HG03558 (cell line): Measurements from ENCODE around the gene ZNF486.
"Not testable (repeated sequence)": the region's sequence is repeated elsewhere in the genome, so short reads cannot be mapped to it uniquely, and the experiment has no call there.

Experiments used
- ATAC-seq: cut with Tn5 transposase; IDR thresholded peaks from one replicate; pipeline ENCODE4 v1.9.1; 2021; ENCODE audit warnings: moderate number of reproducible peaks; ENCODE audit not compliant: unreplicated experiment; ENCODE audit errors: extremely low read depth

Gene ZNF486

DNA sequence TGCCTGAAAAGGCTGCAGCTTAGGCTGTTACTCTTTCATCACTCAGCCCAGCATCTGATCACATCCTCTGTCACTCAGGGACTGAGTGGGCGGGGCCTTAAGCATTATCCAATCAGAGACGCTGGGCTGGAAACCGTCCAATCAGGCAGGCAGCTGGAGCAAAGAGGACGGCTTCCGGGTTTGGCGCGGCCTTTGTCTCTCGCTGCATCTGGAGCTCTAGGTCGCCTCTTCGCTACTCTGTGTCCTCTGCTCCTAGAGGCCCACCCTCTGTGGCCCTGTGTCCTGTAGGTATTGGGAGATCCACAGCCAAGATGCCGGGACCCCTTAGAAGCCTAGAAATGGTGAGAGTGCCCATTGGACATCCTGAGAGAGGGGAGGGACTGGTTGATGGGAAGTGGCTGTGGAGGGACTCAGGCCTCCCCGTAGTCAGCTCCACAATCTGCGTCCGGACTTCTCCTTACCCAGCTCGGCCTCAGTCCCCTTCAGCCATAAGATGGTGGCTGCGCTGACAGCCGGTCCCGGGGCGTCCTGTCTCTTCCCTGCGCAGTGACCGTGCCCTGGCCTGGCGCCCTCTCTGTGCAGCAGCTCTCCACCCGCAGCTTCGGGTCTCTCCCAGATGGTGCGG lies at the start of gene ZNF486:
ZNF486 (plus strand) TSS at position 195 of the 625 bp plus-strand sequence; CDS start at position 312, 117 bp downstream.
- ATAC-seq = no peak

DNA sequence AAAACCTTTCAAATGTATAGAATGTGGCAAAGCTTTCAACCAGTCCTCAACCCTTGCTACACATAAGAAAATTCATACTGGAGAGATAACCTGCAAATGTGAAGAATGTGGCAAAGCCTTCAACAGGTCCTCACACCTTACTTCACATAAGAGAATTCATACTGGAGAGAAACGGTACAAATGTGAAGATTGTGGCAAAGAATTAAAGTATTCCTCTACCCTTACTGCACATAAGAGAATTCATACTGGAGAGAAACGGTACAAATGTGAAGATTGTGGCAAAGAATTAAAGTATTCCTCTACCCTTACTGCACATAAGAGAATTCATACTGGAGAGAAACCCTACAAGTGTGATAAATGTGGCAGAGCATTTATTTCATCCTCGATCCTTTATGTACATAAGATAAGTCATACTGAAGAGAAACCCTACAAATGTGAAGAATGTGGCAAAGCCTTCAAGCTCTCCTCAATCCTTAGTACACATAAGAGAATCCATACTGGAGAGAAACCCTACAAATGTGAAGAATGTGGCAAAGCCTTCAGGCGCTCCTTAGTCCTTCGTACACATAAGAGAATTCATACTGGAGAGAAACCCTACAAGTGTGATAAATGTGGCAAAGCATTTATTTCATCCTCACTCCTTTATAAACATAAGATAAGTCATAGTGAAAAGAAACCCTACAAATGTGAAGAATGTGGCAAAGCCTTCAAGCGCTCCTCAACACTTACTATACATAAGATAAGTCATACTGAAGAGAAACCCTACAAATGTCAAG lies 48.8 kb upstream of the ZNF486 start:
- ATAC-seq = not testable (repeated sequence)

DNA sequence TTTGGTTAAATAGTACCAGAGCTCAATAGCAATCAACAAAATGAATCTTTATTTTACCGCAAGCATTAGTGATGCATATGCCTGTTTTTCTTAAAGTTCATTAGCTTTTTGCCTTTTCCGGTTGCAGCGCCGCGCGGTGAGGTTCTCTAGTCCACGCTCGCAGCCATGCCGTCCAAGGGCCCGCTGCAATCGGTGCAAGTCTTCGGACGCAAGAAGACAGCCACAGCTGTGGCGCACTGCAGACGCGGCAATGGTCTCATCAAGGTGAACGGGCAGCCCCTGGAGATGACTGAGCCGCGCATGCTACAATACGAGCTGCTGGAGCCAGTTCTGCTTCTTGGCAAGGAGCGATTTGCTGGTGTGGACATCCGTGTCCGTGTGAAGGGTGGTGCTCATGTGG lies 42.1 kb upstream of the ZNF486 start:
- no peak for ATAC-seq

DNA sequence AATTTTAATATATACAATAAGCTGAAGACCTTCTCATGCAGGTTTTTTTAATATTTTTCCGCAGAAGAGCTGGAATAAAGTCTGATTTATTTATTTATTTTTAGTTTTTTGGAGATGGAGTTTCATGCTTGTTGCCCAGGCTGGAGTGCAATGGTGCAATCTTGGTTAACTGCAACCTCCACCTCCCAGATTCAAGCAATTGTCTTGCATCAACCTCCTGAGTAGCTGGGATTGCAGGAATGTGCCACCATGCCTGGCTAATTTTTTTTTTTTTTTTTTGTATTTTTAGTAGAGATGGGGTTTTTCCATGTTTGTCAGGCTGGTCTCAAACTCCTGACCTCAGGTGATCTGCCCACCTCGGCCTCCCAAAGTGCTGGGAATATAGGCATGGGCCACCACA lies 34.1 kb upstream of the ZNF486 start:
- not testable (repeated sequence) for ATAC-seq

DNA sequence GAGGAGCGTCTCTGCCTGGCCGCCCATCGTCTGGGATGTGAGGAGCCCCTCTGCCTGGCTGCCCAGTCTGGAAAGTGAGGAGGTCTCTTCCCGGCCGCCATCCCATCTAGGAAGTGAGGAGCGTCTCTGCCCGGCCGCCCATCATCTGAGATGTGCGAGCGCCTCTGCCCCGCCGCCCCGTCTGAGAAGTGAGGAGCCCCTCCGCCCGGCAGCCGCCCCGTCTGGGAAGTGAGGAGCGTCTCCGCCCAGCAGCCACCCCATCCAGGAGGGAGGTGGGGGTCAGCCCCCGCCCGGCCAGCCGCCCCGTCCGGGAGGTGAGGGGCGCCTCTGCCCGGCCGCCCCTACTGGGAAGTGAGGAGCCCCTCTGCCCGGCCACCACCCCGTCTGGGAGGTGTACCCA lies 29.3 kb upstream of the ZNF486 start:
- not testable (repeated sequence) for ATAC-seq

DNA sequence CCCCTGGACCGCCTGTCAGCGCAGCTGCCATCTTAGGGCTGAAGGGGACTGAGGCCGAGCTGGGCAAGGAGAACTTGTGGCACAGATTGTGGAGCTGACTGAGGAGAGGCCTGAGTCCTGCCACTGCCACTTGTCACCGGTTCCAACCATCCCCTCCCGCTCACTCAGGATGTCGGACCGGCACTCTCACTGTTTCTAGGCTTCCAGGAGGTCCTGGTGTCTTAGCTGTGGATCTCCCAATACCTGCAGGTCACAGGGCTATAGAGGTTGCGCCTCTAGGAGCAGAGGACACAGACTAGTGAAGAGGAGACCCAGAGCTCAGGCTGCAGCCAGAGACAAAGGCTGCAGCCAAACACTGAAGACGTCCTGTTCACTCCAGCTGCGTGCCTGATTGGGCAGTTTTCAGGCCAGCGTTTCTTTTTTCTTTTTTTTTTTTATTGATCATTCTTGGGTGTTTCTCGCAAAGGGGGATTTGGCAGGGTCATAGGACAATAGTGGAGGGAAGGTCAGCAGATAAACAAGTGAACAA lies 15.3 kb upstream of the ZNF486 start:
- ATAC-seq = no peak

DNA sequence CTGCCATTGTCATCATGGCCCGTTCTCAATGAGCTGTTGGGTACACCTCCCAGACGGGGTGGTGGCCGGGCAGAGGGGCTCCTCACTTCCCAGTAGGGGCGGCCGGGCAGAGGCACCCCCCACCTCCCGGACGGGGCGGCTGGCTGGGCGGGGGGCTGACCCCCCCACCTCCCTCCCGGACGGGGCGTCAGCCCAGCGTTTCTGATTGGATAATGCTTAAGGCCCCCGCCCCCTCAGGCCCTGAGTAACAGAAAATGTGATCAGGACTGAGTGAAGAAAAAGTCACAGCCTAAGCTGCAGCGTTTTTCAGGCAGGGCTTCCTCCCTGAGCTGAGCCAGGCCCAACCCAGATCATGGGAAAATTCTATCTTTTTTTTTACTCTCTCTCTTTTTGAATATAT lies 14.5 kb upstream of the ZNF486 start:
- ATAC-seq = not testable (repeated sequence)

DNA sequence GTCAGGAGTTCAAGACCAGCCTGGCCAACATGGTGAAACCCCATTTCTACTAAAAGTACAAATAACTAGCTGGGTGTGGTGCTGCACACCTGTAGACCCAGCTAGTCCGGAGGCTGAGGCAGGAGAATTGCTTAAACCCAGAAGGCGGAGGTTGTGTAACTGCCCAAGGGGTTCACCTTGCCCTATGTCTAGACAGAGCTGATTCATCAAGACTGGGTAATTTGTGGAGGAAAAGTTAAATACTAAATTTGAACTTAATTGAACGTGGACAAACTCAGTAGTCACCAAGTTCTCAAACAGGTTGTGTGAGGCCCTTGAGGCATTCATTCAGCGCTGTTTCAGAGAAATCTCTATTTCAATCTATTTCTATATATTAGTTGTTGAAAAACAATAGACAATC lies 13.7 kb upstream of the ZNF486 start:
- ATAC-seq = no peak

DNA sequence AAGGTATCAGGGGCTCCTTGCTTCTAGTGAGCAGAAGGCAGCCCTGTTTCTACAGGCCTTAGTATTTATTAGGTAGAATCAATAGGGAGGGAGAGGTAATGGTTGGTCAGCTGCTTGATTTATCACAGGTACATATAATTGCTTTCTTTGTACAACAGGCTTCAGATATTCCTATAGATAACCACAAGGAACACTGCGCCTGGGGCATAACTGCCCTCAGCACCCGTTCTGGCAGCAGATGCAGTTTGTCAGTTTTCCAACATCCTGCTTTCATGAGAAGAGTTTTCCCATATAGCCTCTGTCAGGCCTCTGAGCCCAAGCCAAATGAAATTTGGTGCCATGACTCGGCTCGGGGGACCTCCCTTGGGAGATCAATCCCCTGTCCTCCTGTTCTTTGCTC lies 12.4 kb upstream of the ZNF486 start:
- ATAC-seq = no peak

DNA sequence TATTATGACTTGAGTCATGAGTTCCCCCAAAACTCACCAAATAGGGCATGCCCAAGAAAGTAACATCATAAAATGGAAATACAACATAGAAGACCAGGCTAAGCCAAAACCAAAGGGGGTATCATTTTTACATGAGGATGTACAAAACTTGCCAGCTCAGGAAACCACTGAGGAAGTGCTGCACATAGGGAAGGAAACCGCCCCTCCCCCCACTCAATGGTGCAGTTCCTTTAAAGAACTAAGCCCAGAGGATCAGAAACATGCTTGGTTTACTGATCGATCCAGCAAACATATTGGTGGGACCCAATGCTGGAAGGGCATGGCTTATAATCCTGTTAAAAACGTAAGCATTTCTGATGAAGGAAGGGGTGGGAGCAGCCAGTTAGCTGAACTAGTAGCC lies 4.2 kb upstream of the ZNF486 start:
- no peak for ATAC-seq

DNA sequence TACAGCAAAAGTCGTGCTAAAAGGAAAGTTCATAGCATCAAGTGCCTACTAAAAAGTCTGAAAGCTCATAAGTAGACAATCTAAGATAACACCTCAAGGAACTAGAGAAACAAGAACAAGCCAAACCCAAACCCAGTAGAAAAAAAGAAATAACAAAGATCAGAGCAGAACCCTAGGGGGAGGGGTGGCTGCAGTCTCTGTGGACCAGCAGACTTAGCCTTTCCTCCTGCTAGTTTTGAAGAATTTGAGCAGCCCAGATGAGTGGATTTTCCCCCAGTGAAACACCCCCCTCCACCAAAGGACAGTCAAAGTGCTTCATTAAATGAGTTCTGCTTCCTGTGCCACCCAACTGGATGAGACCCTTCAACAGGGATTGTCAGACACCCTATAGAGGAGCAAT lies 2.6 kb upstream of the ZNF486 start:
- no peak for ATAC-seq

DNA sequence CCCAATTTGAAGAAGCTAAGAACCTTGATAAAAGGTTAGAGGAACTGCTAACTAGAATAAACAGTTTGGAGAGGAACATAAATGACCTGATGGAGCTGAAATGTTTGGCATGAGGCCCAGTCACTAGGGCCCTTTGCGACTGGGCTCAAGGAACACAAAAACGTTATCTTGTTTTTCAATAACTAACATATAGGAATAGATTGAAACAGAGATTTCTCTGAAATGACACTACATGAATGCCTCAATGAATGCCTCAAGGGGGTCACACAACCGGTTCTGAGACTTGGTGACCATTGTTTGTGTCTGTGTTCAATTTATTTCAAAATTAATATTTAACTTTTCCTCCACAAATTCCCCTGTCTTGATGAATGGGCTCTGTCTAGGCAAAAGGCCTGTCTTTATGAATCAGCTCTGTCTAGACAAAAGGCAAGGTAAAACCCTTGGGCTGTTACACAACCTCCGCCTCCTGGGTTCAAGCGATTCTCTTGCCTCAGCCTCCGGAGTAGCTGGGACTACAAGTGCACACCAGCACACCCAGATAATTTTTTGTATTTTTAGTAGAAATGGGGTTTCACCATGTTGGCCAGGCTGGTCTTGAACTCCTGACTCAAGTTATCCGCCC lies 932 bp upstream of the ZNF486 start:
- no peak for ATAC-seq

DNA sequence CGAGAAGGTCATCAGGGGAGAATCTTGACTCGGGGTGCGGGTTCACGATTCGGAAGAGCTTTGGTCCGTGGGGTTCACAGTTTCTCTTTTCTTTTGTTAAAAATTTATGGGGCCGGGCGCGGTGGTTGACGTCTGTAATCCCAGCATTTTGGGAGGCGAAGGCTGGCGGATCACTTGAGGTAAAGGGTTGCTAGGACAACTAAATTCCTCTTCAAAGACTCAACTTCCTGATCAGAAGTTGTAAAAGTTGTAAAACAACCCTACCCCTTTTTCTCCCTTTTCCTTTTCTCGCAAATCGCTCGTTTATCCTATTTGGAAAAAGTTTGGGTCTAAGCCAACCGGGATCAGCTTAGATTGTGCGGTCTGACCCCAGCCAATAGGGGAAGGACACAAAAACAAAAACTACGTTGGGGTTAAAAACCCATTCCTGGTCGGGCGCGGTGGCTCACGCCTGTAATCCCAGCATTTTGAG lies 673 bp downstream of the ZNF486 start:
- no peak for ATAC-seq

DNA sequence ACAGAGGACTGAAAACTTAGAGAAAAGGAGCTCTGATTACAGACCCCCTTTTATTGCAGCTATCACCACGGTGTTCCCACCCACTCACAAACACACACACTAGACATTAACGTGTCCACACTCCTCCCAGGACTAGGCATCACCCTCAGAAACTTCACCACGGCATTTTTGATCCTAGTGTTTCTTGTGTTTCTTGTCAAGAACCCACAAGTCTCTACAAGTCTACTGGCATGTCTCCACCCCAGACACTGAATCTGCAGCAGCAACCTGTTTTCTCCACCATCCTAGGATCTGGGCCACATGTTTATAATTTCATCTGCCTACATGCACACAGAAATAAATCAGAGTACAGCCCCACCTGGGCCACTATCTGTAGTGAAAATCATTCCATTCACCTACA lies 4.3 kb downstream of the ZNF486 start:
- no peak for ATAC-seq

DNA sequence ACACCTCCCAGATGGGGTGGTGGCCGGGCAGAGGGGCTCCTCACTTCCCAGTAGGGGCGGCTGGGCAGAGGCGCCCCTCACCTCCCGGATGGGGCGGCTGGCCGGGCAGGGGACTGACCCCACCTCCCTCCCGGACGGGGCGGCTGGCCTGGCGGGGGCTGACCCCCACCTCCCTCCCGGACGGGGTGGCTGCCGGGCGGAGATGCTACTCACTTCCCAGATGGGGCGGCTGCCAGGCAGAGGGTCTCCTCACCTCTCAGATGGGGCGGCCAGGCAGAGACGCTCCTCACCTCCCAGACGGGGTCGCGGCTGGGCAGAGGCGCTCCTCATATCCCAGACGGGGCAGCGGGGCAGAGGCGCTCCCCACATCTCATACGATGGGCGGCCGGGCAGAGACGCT lies 8.8 kb downstream of the ZNF486 start:
- ATAC-seq = not testable (repeated sequence)

DNA sequence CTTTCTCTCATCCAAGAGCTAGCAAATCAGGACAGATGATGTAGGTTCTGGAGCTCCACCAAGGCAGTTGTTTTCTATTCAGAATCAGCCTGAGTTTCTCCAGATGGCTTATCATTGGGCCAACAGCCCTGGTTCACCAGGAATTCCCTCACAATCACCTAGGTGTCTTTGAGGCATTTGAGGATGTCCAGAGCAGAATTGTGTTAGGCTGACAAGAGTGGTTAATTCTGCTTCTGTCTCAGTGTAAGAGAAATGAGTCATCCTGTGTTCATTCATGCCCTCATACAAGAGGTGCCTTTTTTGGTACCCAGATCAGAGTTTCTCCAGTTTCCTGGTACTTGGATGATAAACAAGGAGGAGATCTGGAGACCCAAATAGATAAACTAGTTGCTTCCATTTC lies 12.9 kb downstream of the ZNF486 start:
- ATAC-seq = not testable (repeated sequence)

DNA sequence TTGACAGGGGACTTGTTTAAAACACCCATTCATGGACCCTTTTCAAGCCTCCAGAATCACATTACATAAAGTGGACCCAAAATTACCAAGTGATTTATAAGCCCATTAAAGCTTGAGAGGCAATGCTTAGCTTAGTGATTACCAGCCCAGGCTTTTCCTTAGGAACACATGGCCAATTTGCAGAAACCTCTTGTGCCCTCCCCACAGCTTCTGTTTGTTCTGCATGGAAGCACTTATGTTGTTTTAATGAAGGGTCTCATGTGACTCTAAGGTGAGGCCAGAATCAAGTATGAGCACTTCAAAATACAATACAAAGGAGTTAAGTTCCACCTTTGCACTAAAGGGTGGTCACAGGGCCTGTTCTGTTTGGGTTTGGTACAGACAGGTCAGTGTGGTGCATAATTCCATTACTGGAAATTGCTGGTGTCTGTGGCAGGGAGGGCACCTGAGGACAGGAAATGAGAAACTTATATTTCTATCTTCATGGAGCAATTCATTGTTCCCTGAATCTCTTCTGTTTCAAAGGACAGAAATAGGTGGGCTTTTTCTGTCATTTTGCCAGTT lies 15.3 kb downstream of the ZNF486 start:
- no peak for ATAC-seq

DNA sequence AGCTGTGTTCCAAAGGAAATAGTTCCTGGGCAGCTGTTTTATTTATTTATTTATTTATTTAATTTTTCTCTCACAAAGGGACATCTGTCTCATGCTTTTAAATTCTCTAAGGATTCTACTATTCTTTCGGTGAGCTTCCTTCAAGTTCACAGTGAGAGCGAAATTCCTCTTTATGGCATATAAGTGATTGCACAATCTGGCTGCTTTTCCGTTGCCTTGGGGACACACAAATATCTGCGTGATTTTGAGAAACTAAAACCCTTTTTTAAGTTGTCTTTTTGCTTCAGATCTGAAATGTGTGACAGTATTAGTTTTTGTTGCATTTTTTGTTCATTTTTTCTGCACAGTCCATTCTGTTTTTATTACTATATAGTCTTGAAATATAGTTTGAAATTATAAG lies 19.2 kb downstream of the ZNF486 start:
- ATAC-seq = no peak

DNA sequence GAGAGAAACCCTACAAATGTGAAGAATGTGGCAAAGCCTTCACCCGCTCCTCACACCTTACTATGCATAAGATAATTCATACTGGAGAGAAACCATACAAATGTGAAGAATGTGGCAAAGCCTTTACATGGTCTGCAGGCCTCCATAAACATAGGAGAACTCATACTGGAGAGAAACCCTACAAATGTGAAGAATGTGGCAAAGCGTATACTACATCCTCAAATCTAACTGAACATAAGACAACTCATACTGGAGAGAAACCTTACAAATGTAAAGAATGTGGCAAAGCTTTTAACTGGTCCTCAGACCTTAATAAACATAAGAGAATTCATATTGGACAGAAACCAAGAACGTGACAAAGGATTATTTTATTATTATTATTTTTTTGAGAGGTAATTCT lies 30.7 kb downstream of the ZNF486 start:
- ATAC-seq = no peak

DNA sequence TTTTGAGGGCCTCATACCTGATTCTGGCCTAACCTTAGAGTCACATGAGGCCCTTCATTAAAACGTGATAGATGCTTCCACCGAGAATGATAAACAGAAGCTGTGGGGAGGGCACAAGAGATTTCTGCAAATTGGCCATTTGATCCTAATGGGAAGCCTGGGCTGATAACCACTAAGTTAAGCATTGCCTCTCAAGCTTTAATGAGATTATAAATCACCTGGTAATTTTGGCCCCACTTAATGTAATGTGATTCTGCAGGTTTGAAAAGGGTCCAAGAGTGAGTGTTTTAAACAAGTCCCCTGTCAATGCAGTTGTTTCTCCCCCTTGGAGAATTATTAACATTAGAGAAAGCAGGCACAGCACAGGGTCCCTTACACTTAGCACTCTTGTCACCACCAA lies 42.0 kb downstream of the ZNF486 start:
- ATAC-seq = no peak

DNA sequence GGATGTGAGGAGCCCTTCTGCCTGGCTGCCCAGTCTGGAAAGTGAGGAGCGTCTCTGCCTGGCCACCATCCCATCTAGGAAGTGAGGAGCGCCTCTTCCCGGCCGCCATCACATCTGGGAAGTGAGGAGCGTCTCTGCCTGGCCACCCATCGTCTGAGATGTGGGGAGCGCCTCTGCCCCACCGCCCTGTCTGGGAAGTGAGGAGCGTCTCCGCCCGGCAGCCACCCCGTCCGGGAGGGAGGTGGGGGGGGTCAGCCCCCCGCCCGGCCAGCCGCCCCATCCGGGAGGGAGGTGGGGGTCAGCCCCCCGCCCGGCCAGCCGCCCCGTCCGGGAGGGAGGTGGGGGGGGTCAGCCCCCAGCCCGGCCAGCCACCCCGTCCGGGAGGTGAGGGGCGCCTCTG lies 47.4 kb downstream of the ZNF486 start:
- not testable (repeated sequence) for ATAC-seq
